Glutamatergic neuron (in vitro differentiated cells): ENCODE measurements around the gene CAP1. TPM values are rescaled to one million over a fixed set of nuclear protein-coding genes. Genes with fewer than 3 reads are reported as not detected.

Source experiments
- DNase-seq: peaks from one replicate; pipeline ENCODE4 v3.0.0; 2022
- H3K27ac Mint-ChIP-seq: one replicate; pipeline ENCODE4 v1.8.0; 2020; ENCODE audit warnings: mild to moderate bottlenecking, mixed read lengths, inconsistent platforms; ENCODE audit not compliant: unreplicated experiment
- H3K27me3 Mint-ChIP-seq: one replicate; pipeline ENCODE4 v1.8.0; 2020; ENCODE audit warnings: mild to moderate bottlenecking, moderate library complexity, mixed read lengths, inconsistent platforms; ENCODE audit not compliant: unreplicated experiment
- H3K36me3 Mint-ChIP-seq: one replicate; pipeline ENCODE4 v1.8.0; 2020; ENCODE audit warnings: mild to moderate bottlenecking, mixed read lengths, inconsistent platforms; ENCODE audit not compliant: unreplicated experiment
- H3K4me1 Mint-ChIP-seq: one replicate; pipeline ENCODE4 v1.8.0; 2020; ENCODE audit warnings: mild to moderate bottlenecking, low read depth, mixed read lengths, inconsistent platforms; ENCODE audit not compliant: unreplicated experiment
- H3K4me3 Mint-ChIP-seq: one replicate; pipeline ENCODE4 v1.8.0; 2020; ENCODE audit warnings: mild to moderate bottlenecking, mixed read lengths, inconsistent platforms; ENCODE audit not compliant: unreplicated experiment
- H3K9me3 Mint-ChIP-seq: one replicate; pipeline ENCODE4 v1.8.0; 2020; ENCODE audit warnings: mild to moderate bottlenecking, moderate library complexity, mixed read lengths, inconsistent platforms; ENCODE audit not compliant: unreplicated experiment
- CTCF ChIP-seq: fragments of 200-600 bp; sonication (generic); IDR thresholded peaks from one replicate; pipeline ENCODE4 v1.5.0; 2021; ENCODE audit not compliant: partially characterized antibody, unreplicated experiment
- total RNA-seq: library from RNA; stranded (reverse); fragmentation: NEBNext Ultra II Directional; extraction: Animal tissue kit (Norgen Biotek cat#: 25700); gene quantifications from one replicate; pipeline ENCODE4 v1.2.1, GENCODE V29; 2021; ENCODE audit not compliant: unreplicated experiment

CAP1 gene
- total RNA-seq, 1 donor from 2014 or later = 293 TPM

DNA sequence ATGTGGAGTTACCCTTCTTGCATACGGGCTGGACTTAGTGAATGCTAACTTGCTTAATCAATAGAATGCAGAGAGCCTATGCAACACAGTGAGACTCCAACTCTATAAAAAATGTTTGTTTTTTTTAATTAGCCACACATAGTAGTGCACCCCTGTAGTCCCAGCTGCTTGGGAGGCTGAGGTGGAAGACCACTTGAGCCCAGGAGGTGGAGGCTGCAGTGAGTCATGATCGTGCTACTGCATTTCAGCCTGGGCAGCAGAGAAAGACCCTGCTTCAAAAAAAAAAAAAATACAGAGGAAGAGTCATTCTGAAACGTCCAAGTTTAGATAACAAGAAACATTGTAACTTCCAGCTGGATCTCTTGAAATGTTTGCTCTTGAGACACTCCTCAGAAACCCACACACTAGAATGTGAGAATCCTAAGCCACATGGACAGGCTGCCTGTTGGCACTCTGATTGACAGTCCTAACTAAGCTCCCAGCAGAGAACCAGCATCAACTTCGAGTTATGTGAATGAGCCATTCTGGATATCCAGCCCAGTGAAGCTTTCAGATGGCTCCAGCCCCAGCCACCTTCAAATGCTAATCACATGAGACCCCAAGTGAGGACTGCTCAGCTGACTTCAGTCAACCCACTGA lies 20.0 kb upstream of the CAP1 start:
- no peaks in the 10 kb centered on the region for H3K36me3 Mint-ChIP-seq
- no peaks in the 10 kb centered on the region for H3K4me1 Mint-ChIP-seq
- H3K27ac Mint-ChIP-seq = no peak overlapping the region
- no peak for DNase-seq
- no peak overlapping the region for H3K4me3 Mint-ChIP-seq
- no peaks in the 10 kb centered on the region for H3K27me3 Mint-ChIP-seq
- no peaks in the 10 kb centered on the region for H3K9me3 Mint-ChIP-seq
- TF ChIP-seq CTCF = no peak

DNA sequence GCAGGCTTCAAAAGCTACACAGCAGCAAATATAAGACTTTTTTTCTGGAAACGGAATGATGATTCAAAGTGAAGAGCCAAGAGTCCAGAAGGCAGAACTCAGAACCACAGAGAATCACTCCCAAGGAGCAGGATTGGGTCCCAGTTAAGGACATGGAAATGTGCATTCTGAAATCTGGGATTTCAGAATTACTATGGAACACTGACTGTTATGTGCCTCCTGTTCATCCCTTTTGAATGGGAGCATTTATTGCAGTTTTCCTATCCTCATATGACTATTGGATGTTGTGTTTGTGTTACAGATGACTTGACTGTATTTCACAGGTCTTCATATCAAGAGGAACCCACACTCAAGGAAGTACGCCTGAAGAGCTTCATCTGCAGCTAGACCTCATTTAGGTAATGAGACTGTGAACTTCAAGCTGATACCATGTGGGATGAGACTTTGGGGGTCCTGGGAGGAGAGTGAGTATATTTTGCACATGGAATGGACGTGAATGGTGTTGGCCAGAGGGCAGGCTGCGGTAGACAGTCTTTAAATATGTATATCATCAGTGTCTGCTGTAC lies 17.1 kb upstream of the CAP1 start:
- no peak for TF ChIP-seq CTCF

DNA sequence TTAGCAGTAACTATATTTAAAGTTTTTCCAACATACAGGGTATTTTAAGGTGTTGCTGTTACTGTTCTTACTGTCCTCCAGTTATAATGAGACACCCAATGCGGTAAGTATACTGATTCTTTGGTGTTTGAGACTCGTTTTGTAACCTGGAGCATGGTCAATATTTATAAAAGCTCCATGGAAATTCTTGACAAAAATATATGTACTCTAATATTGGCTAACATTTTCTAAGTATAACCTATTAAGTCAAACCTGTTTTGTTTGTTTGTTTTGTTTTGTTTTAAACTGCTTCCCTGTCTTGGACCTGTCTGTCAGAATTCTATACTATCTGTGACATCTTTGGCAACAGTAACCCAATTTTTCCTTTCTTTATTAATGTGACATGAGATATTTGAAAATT lies 15.9 kb upstream of the CAP1 start:
- H3K27ac Mint-ChIP-seq = no peak overlapping the region
- no peaks in the 10 kb centered on the region for H3K4me1 Mint-ChIP-seq
- DNase-seq = no peak
- H3K36me3 Mint-ChIP-seq = no peaks in the 10 kb centered on the region
- no peak overlapping the region for H3K4me3 Mint-ChIP-seq
- H3K9me3 Mint-ChIP-seq = no peaks in the 10 kb centered on the region
- no peaks in the 10 kb centered on the region for H3K27me3 Mint-ChIP-seq
- no peak for TF ChIP-seq CTCF

More for the DNA sequence above, 17.1 kb upstream of the CAP1 start:
- DNase-seq = no peak
- H3K27ac Mint-ChIP-seq = no peak overlapping the region
- H3K4me3 Mint-ChIP-seq = no peak overlapping the region
- H3K4me1 Mint-ChIP-seq = no peaks in the 10 kb centered on the region
- H3K9me3 Mint-ChIP-seq = no peaks in the 10 kb centered on the region
- H3K27me3 Mint-ChIP-seq = no peaks in the 10 kb centered on the region
- no peaks in the 10 kb centered on the region for H3K36me3 Mint-ChIP-seq

GRCh38 chr1:40027647-40028046 lies 12.9 kb upstream of the CAP1 start:
- H3K4me1 Mint-ChIP-seq = no peaks in the 10 kb centered on the region
- H3K4me3 Mint-ChIP-seq = no peak overlapping the region
- H3K27ac Mint-ChIP-seq = no peak overlapping the region
- H3K36me3 Mint-ChIP-seq = no peaks in the 10 kb centered on the region
- no peaks in the 10 kb centered on the region for H3K27me3 Mint-ChIP-seq
- no peak for DNase-seq
- no peak for TF ChIP-seq CTCF
- H3K9me3 Mint-ChIP-seq = no peaks in the 10 kb centered on the region

- H3K27ac Mint-ChIP-seq = no peak overlapping the region
- H3K36me3 Mint-ChIP-seq = no peaks in the 10 kb centered on the region
- TF ChIP-seq CTCF = no peak
- no peak for DNase-seq
- H3K27me3 Mint-ChIP-seq = no peaks in the 10 kb centered on the region
- H3K4me3 Mint-ChIP-seq = no peak overlapping the region
- H3K9me3 Mint-ChIP-seq = no peaks in the 10 kb centered on the region
- H3K4me1 Mint-ChIP-seq = no peaks in the 10 kb centered on the region
Measured at GRCh38 chr1:40029608-40030007, 10.9 kb upstream of the CAP1 start.
